ENCODE measurements around the gene TUBA1A. TPM values are rescaled to one million over a fixed set of nuclear protein-coding genes. Genes with fewer than 3 reads are reported as not detected.

Gene TUBA1A
- total RNA-seq, 6 donors from 2014 or later, result 54.2 to 191 (median 122) TPM

GRCh38 chr12:49231878-49232655 is 43.2 kb upstream of the TUBA1A start:
- no peaks in the 10 kb centered on the region for H3K27me3 ChIP-seq
- peak overlapping the region in 3 of 4 donors; percentile 89 to 95 (median 94) for H3K27ac ChIP-seq
- no peaks in the 10 kb centered on the region for H3K9me3 ChIP-seq
- 66 to 68% methylated on average over 9 of the region's 9 CpGs for WGBS, 2 donors
- no peak for ATAC-seq (ENCODE audit: low FRiP score in 2 of 2)
- H3K4me3 ChIP-seq, result no peak overlapping the region
- DNase-seq, result no peak
- H3K36me3 ChIP-seq, result no peaks in the 10 kb centered on the region
- H3K4me1 ChIP-seq, result peaks cover 13 to 36% (median 33%) of the 10 kb centered on the region in 4 donors
- TF ChIP-seq, protein P1, sequence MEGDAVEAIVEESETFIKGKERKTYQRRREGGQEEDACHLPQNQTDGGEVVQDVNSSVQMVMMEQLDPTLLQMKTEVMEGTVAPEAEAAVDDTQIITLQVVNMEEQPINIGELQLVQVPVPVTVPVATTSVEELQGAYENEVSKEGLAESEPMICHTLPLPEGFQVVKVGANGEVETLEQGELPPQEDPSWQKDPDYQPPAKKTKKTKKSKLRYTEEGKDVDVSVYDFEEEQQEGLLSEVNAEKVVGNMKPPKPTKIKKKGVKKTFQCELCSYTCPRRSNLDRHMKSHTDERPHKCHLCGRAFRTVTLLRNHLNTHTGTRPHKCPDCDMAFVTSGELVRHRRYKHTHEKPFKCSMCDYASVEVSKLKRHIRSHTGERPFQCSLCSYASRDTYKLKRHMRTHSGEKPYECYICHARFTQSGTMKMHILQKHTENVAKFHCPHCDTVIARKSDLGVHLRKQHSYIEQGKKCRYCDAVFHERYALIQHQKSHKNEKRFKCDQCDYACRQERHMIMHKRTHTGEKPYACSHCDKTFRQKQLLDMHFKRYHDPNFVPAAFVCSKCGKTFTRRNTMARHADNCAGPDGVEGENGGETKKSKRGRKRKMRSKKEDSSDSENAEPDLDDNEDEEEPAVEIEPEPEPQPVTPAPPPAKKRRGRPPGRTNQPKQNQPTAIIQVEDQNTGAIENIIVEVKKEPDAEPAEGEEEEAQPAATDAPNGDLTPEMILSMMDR (IDR thresholded peaks at IDR 0.05), result no peak
- no peak for TF ChIP-seq POLR2AphosphoS5 (IDR thresholded peaks at IDR 0.05)
- no peak for TF ChIP-seq POLR2A (IDR thresholded peaks at IDR 0.05)

DNA sequence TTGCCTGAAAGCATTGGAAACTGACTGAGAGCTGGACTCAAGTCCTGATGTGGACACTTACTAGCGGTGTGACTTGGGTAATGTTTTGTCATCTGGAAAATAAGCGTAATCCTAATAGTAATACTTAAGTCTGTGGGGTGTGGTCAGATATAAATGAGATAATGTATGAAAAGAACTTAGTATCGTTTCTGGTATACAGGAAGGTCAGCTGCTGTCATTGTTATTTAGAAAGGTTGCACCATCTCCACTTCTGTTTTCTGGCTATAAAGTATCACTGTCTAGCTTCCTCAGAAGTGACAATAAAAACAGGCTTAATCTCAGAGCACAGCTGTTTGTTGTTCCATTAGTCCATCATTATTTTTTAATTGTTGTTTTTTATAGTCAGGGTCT is 41.9 kb upstream of the TUBA1A start:
- DNase-seq, result no peak
- Histone ChIP-seq H3K36me3 (no peaks in the 10 kb centered on the region), H3K4me3 (no peak overlapping the region), H3K9me3 (no peaks in the 10 kb centered on the region), H3K4me1 (peaks cover 13 to 41% (median 37%) of the 10 kb centered on the region in 4 donors), H3K27ac (peak overlapping the region in 3 of 4 donors; percentile 43 to 94 (median 77)), H3K27me3 (no peaks in the 10 kb centered on the region)
- peak in 2 of 4 donors; percentile 24 to 38 for TF ChIP-seq EP300 (IDR thresholded peaks at IDR 0.05)
- TF ChIP-seq POLR2A (IDR thresholded peaks at IDR 0.05), result no peak
- peak in 1 of 2 donors; percentile 24 for TF ChIP-seq POLR2AphosphoS5 (IDR thresholded peaks at IDR 0.05)
- ATAC-seq (ENCODE audit: low FRiP score in 2 of 2), result peak in 1 of 2 donors; percentile 19
- 50 to 72% methylated on average over 3 of the region's 3 CpGs for WGBS, 2 donors

DNA sequence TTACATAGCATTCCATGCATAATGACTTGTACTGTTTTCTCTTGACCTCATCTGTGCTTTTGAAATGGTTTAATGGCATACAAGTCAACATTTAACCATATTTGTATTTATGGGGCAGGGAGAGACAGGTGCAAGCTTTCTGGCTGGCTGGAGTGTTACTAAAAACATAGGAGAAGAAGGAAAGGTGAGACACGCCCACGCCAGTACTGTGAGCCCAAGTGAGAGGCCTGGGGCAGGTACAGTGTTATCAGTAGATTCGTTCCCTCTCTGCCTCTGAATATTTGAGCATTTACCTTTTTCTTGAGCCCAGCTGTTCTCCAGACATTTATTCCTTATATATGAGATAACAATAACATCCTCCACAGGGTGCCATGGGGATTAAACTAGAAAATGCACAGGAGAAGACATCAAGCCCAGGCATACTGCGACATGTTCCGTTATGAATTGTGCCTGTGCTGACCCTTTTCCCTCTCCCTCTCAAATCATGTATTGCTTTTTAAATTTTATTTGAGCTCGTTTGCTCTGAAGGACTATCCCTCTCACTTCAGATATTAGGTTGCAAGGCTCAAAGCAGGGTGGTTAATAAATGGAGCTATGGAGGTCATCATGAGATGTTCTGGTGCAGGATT is 41.4 kb upstream of the TUBA1A start:
- H3K9me3 ChIP-seq, result no peaks in the 10 kb centered on the region
- H3K27me3 ChIP-seq, result no peaks in the 10 kb centered on the region
- H3K27ac ChIP-seq, result peak overlapping the region in 3 of 4 donors; percentile 43 to 77 (median 65)
- DNase-seq, result no peak
- no peaks in the 10 kb centered on the region for H3K36me3 ChIP-seq
- TF ChIP-seq POLR2A (IDR thresholded peaks at IDR 0.05) (no peak), EP300 (IDR thresholded peaks at IDR 0.05) (no peak), POLR2AphosphoS5 (IDR thresholded peaks at IDR 0.05) (no peak)
- TF ChIP-seq, protein P1 (IDR thresholded peaks at IDR 0.05), result no peak
- peaks cover 13 to 47% (median 42%) of the 10 kb centered on the region in 4 donors for H3K4me1 ChIP-seq
- H3K4me3 ChIP-seq, result no peak overlapping the region
- ATAC-seq (ENCODE audit: low FRiP score in 2 of 2), result no peak
- 84 to 88% methylated on average over 6 of the region's 6 CpGs for WGBS, 2 donors

GRCh38 chr12:49228653-49229052 is 39.8 kb upstream of the TUBA1A start:
- no peak for ATAC-seq (ENCODE audit: low FRiP score in 2 of 2)
- Histone ChIP-seq H3K4me3 (no peak overlapping the region), H3K4me1 (peaks cover 6 to 45% (median 37%) of the 10 kb centered on the region in 4 donors), H3K27me3 (no peaks in the 10 kb centered on the region), H3K36me3 (no peaks in the 10 kb centered on the region), H3K27ac (no peak overlapping the region), H3K9me3 (no peaks in the 10 kb centered on the region)
- no peak for DNase-seq
- TF ChIP-seq POLR2A (IDR thresholded peaks at IDR 0.05) (no peak), EP300 (IDR thresholded peaks at IDR 0.05) (no peak), POLR2AphosphoS5 (IDR thresholded peaks at IDR 0.05) (no peak)
- TF ChIP-seq, protein P1 (IDR thresholded peaks at IDR 0.05), result no peak
- 84 to 88% methylated on average over 3 of the region's 3 CpGs for WGBS, 2 donors

DNA sequence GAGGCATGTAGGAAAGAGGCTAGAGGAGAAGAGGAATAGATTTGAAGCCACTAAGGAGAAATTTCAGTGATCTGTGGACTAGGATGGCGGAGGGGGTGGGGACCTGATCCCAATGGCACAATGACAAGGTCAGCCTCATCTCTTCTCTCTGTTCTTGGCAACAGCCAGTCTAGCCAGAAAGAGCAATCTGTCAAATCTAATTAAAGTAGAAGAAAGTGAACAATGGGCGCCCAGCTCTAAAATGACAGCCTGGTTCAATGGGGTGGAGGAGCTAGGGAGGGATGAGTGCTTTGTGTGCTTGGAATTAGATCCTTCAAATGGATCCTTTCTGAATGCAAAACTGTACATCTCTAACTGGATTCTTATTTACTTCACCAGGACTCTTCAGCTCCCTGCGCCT is 38.8 kb upstream of the TUBA1A start:
- ATAC-seq (ENCODE audit: low FRiP score in 2 of 2) (no peak), DNase-seq (no peak)
- H3K36me3 ChIP-seq, result no peaks in the 10 kb centered on the region
- H3K4me1 ChIP-seq, result peaks cover 0 to 41% (median 35%) of the 10 kb centered on the region in 4 donors
- 88 to 96% methylated on average over 3 of the region's 3 CpGs for WGBS, 2 donors
- TF ChIP-seq POLR2A (IDR thresholded peaks at IDR 0.05), result no peak
- H3K4me3 ChIP-seq, result no peak overlapping the region
- no peaks in the 10 kb centered on the region for H3K9me3 ChIP-seq
- H3K27ac ChIP-seq, result no peak overlapping the region
- H3K27me3 ChIP-seq, result no peaks in the 10 kb centered on the region
